A673 (cell line): ENCODE measurements around the gene AMIGO1. TPM values are rescaled to one million over a fixed set of nuclear protein-coding genes. Genes with fewer than 3 reads are reported as not detected.

Source experiments
- BruUV-seq: library from RNA; stranded (reverse); fragments of 400-500 nt; replicated peaks from 2 replicates; lab custom pipeline; 2021; lab: Mats Ljungman, UMichigan
- CTCF ChIA-PET: fragments of 300-600 bp; sonication (Branson Sonifier 250); formaldehyde crosslinking; loops from one replicate; lab custom pipeline; 2022; ENCODE audit warnings: antibody characterized with exemption; lab: Charles Lee
- POLR2A ChIA-PET: fragments of 300-600 bp; sonication (Branson Sonifier 250); formaldehyde crosslinking; loops from one replicate; lab custom pipeline; 2022; ENCODE audit warnings: antibody characterized with exemption; ENCODE audit not compliant: low non-redundant PET; lab: Charles Lee
- DNase-seq: peaks from one replicate; pipeline ENCODE4 v3.0.0-alpha.2; 2015; ENCODE audit warnings: low spot score
- H3K27ac ChIP-seq: fragments of 200-600 bp; sonication (generic); 2 replicates; pipeline ENCODE4 v1.5.1; 2016; ENCODE audit warnings: mixed run types, low read depth, mild to moderate bottlenecking, mixed read lengths, antibody characterized with exemption, low read length; ENCODE audit not compliant: poor library complexity, severe bottlenecking
- H3K27me3 ChIP-seq: fragments of 200-600 bp; sonication (generic); replicated peaks from 2 replicates; pipeline ENCODE4 v1.6.1; 2017; ENCODE audit warnings: mixed run types, low read depth, mild to moderate bottlenecking, mixed read lengths, antibody characterized with exemption, low read length; ENCODE audit not compliant: insufficient read depth, poor library complexity
- H3K36me3 ChIP-seq: fragments of 200-600 bp; sonication (generic); 2 replicates; pipeline ENCODE4 v1.6.1; 2016; ENCODE audit warnings: mixed run types, mild to moderate bottlenecking, mixed read lengths, antibody characterized with exemption, low read length; ENCODE audit not compliant: insufficient read depth, poor library complexity, severe bottlenecking
- H3K4me1 ChIP-seq: fragments of 200-600 bp; sonication (generic); 2 replicates; pipeline ENCODE4 v1.6.1; 2017; ENCODE audit warnings: mixed run types, mild to moderate bottlenecking, mixed read lengths, antibody characterized with exemption, low read length; ENCODE audit not compliant: insufficient read depth, poor library complexity, severe bottlenecking
- H3K4me3 ChIP-seq: fragments of 200-600 bp; sonication (generic); 2 replicates; pipeline ENCODE4 v1.5.1; 2016; ENCODE audit warnings: low read depth, mixed run types, mild to moderate bottlenecking, mixed read lengths, low read length; ENCODE audit not compliant: poor library complexity, severe bottlenecking
- H3K9me3 ChIP-seq: fragments of 200-600 bp; sonication (generic); 2 replicates; pipeline ENCODE4 v1.6.1; 2016; ENCODE audit warnings: mixed run types, low read depth, mild to moderate bottlenecking, mixed read lengths, antibody characterized with exemption, low read length; ENCODE audit not compliant: poor library complexity, severe bottlenecking
- CTCF ChIP-seq: fragments of 300-800, 200-600 bp; sonication (generic); conservative IDR thresholded peaks from 2 replicates; pipeline ENCODE4 v1.5.1; 2017; ENCODE audit warnings: low read depth, mild to moderate bottlenecking, antibody characterized with exemption, low read length, moderate library complexity, mixed read lengths
- EZH2 ChIP-seq: fragments of 200-600 bp; sonication (generic); IDR thresholded peaks from 2 replicates; pipeline ENCODE4 v1.6.1; 2017; ENCODE audit warnings: borderline replicate concordance, low read depth, mild to moderate bottlenecking, mixed read lengths, antibody characterized with exemption, low read length; ENCODE audit not compliant: poor library complexity, severe bottlenecking
- intact Hi-C: fragments of 100-400 bp; cut with micrococcal nuclease; formaldehyde crosslinking; loops from one replicate; pipeline ENCODE4 v1.10.0; 2022; ENCODE audit not compliant: unreplicated experiment
- total RNA-seq: library from RNA; stranded (reverse); gene quantifications from 2 replicates; pipeline ENCODE4 v1.2.3, GENCODE V29; 2021

Gene AMIGO1
- total RNA-seq, 1 experiment from 2014 or later: 1.8 TPM

GRCh38 chr1:109490934-109491302 is 18.6 kb downstream of the AMIGO1 start:
- ChIA-PET CTCF (interaction anchor here (0.5 to 2.0 kb wide), 7 partner anchors 9 to 391 kb away, joined by 3 to 22 read pairs (median 4); no protein-coding TSS in a partner anchor), POLR2A (interaction anchor here (0.5 kb wide), 2 partner anchors 58 to 74 kb away, joined by 3 read pairs; partner anchors contain the start of gene GNAI3)
- intact Hi-C loops: loop anchor here (1.0 kb wide), 1 partner anchor 42 kb away; no protein-coding TSS in a partner anchor
- no TSS peak for BruUV-seq
- no peaks in the 10 kb centered on the region for H3K9me3 ChIP-seq
- no peaks in the 10 kb centered on the region for H3K4me1 ChIP-seq
- H3K4me3 ChIP-seq: no peak overlapping the region
- H3K27ac ChIP-seq: no peak overlapping the region
- H3K27me3 ChIP-seq: no peaks in the 10 kb centered on the region
- peaks cover 35% of the 10 kb centered on the region for H3K36me3 ChIP-seq
- TF ChIP-seq CTCF (no peak), EZH2 (no peak)
- no peak for DNase-seq

DNA sequence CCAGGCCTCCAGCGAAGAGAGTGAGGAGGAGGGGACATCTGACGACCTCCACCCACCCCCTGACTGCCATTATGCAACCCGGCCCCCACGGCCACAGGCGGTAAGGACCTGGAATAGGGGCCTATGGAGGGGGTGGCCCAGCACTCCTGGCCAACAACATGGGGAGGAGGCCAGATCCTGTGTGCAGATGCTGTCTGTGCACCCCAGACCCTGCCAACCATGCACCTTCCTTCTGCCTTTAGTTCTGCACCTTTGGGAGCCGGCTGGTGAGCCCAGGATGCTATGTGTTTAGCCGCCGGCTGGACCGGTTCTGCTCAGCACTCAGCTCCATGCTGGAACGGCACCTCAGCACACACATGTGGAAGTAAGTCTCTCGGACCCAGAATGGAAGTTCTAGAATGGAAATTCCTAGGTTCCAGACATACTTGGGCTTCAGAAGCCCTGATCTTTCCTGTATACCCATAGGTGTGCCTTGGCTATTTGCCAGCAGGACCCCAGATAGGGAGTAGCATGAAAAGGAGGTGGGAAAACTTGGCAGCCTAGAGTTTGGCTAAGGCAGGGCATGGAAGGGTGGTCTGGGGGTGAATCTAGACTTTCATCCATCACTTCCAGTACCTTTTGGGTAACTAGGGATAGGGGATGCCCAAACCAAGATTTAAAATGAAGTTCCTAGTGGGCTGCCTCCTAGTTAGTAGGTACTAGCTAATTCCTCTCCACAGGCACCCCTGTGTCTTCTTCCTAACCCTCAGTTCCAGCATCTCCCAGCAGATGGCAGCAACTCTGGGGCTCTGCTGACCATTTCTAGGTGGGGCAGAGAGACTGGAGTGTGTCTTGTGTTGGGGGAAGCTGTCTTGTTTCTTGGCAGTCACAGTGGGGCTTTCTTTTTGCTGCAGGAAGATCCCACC is 19.2 kb downstream of the AMIGO1 start:
- TF ChIP-seq CTCF (peak; percentile 84), EZH2 (no peak)
- no TSS peak for BruUV-seq
- Histone ChIP-seq H3K27ac (no peak overlapping the region), H3K9me3 (no peaks in the 10 kb centered on the region), H3K36me3 (peaks cover 32% of the 10 kb centered on the region), H3K4me3 (no peak overlapping the region), H3K4me1 (peaks cover 3% of the 10 kb centered on the region), H3K27me3 (no peaks in the 10 kb centered on the region)
- intact Hi-C loops: loop anchor here (1.0 kb wide), 1 partner anchor 43 kb away; no protein-coding TSS in a partner anchor
- ChIA-PET POLR2A (interaction anchor here (0.5 kb wide), 2 partner anchors 58 to 73 kb away, joined by 3 read pairs; partner anchors contain the start of gene GNAI3), CTCF (interaction anchor here (0.5 to 2.0 kb wide), 11 partner anchors 9 to 516 kb away, joined by 3 to 22 read pairs (median 4); partner anchors contain the start of gene PSMA5)
- DNase-seq: peak; percentile 80

DNA sequence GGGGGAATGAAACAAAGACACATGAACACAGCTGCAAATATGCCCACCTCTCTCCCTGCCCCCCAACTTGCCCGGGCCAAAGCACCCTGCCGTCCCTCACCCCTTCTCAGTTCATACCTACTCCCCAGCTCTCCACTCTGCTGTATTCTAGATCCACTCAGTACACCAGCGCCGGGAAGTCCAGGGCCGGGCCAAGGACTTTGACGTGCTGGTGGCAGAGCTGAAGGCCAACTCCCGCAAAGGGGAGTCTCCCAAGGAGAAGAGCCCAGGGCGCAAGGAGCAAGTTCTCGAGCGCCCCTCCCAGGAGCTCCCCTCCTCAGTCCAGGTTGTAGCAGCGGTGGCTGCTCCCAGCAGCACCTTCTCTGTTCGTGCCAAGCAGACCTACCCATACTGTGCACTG is 20.8 kb downstream of the AMIGO1 start:
- POLR2A ChIA-PET: no interaction called here
- BruUV-seq: no TSS peak
- CTCF ChIA-PET: no interaction called here
- no peak for TF ChIP-seq EZH2
- intact Hi-C loops: no loop called here
- H3K36me3 ChIP-seq: peaks cover 32% of the 10 kb centered on the region
- H3K4me3 ChIP-seq: no peak overlapping the region
- no peaks in the 10 kb centered on the region for H3K9me3 ChIP-seq
- no peaks in the 10 kb centered on the region for H3K27me3 ChIP-seq
- H3K27ac ChIP-seq: no peak overlapping the region
- H3K4me1 ChIP-seq: peaks cover 8% of the 10 kb centered on the region
- no peak for DNase-seq
